IPS DF 6.9 (cell line): ENCODE results near the gene NXF2B.
"Not testable (repeated sequence)": the region's sequence is repeated elsewhere in the genome, so short reads cannot be mapped to it uniquely, and the experiment has no call there.

Experiments
- DNase-seq: peaks from one replicate; pipeline ENCODE4 v3.0.0-alpha.2; 2013; ENCODE audit warnings: low read depth, low spot score
- H3K27ac ChIP-seq: one replicate; pipeline ENCODE4 v1.5.1; 2013; ENCODE audit warnings: low read length, control low read depth
- H3K27me3 ChIP-seq: 2 replicates; pipeline ENCODE4 v1.6.1; 2013; ENCODE audit warnings: mild to moderate bottlenecking, low read length; ENCODE audit not compliant: control insufficient read depth, insufficient read depth
- H3K36me3 ChIP-seq: 2 replicates; pipeline ENCODE4 v1.6.1; 2013; ENCODE audit warnings: low read length; ENCODE audit not compliant: control insufficient read depth, insufficient read depth
- H3K4me1 ChIP-seq: 2 replicates; pipeline ENCODE4 v1.6.1; 2013; ENCODE audit warnings: low read length; ENCODE audit not compliant: control insufficient read depth, insufficient read depth
- H3K4me3 ChIP-seq: 2 replicates; pipeline ENCODE4 v1.5.1; 2013; ENCODE audit warnings: mild to moderate bottlenecking, low read length
- H3K9me3 ChIP-seq: 2 replicates; pipeline ENCODE4 v1.6.1; 2013; ENCODE audit warnings: low read length, inconsistent platforms; ENCODE audit not compliant: control insufficient read depth, insufficient read depth
- WGBS: extraction: QIAGEN DNeasy Blood & Tissue Kit; methylation state at CpG from one replicate; pipeline ENCODE4 v1.1.7; 2013; ENCODE audit warnings: mixed read lengths, missing lambda C conversion rate; ENCODE audit not compliant: insufficient read length, insufficient coverage; 5-methylcytosine and 5-hydroxymethylcytosine counted together

The NXF2B gene

GRCh38 chrX:102439908-102440307, at the start of gene NXF2B:
Gene NXF2B, minus strand, starts transcription at chrX:102440008. Its CDS starts 59,972 bp downstream, at chrX:102380036.
- H3K4me1 ChIP-seq, H3K27ac ChIP-seq, H3K9me3 ChIP-seq, DNase-seq, H3K4me3 ChIP-seq, H3K36me3 ChIP-seq, H3K27me3 ChIP-seq: not testable (repeated sequence)
- no CpG with 5 or more reads among the region's 11 CpGs for WGBS

GRCh38 chrX:102478765-102479164, 39.0 kb upstream of the NXF2B start:
- H3K27me3 ChIP-seq, H3K9me3 ChIP-seq, H3K4me3 ChIP-seq, H3K36me3 ChIP-seq, H3K4me1 ChIP-seq, DNase-seq, H3K27ac ChIP-seq: not testable (repeated sequence)
- no CpG with 5 or more reads among the region's 5 CpGs for WGBS

DNA sequence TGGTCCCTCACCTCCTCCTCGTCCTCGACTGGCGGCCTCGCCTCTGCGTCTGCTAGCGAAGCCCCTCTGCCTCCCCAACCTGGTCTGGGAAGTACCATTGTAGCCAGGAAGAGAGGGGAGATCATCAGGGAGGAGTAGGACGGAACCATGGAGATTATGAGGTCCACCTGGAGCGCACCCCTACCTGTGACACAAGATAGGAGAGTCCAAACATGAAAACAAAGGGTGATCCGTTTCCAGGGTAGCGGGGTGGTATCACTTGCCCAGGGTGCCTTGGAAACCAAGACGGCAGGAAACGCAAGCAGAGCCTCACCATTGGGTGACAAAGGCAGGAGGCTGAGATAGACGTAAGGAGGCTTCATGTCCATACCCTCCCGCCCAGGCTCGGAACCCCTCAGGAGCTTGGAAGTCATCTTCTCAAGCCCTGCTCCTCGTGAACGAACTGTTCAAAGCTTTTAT, 32.0 kb upstream of the NXF2B start, which contains the start of gene TCP11X2:
TSS of gene TCP11X2 (minus strand) at position 51 of the 459 bp plus-strand sequence.
- WGBS = no CpG with 5 or more reads among the region's 17 CpGs
- not testable (repeated sequence) for H3K27ac ChIP-seq

DNA sequence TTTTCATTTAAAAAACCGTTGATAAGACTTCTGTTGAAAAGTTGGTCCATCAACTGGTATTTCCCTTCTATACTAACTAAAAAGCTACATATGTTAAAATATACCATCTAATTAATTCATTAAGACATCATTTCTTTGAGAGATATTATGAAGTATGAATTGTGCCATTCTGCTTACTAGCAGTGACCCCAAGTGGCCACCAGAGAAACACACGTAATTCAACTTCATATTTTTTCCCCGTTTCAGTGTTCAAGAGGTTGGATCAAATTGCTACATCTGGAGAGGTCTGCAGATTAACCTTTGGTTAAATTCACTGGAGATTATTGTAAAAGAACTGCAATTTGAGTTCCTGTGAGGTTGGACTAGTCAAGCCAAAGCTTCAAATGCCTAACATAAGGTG, 30.4 kb upstream of the NXF2B start:
- DNase-seq, H3K27ac ChIP-seq, H3K27me3 ChIP-seq, H3K36me3 ChIP-seq, H3K4me3 ChIP-seq, H3K4me1 ChIP-seq, H3K9me3 ChIP-seq: not testable (repeated sequence)
- no CpG with 5 or more reads among the region's 3 CpGs for WGBS

More for the DNA sequence above, 32.0 kb upstream of the NXF2B start, which contains the start of gene TCP11X2:
- not testable (repeated sequence) for H3K27me3 ChIP-seq, DNase-seq, H3K36me3 ChIP-seq, H3K4me1 ChIP-seq, H3K4me3 ChIP-seq, H3K9me3 ChIP-seq

DNA sequence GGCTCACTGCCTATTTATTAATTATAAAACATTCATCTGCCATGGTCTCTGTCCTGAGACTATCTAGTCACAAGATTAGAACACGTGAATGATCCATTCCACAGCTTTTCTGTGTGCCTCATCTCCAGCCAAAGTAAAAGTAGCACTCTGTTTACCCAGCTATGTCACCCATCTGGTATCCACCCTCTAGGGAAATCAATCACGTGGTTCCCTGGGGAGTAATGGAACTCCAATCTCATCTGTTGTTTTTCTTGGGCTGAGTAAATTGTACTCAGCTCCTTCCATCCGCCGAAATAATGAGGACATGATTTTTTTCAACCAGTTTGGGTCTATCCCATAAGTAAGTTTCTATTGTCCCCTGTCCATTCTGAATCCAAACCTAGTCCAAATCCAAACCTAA, 18.8 kb upstream of the NXF2B start:
- not testable (repeated sequence) for DNase-seq, H3K36me3 ChIP-seq, H3K4me1 ChIP-seq, H3K27ac ChIP-seq, H3K9me3 ChIP-seq, H3K27me3 ChIP-seq, H3K4me3 ChIP-seq
- WGBS = no CpG with 5 or more reads among the region's 4 CpGs

DNA sequence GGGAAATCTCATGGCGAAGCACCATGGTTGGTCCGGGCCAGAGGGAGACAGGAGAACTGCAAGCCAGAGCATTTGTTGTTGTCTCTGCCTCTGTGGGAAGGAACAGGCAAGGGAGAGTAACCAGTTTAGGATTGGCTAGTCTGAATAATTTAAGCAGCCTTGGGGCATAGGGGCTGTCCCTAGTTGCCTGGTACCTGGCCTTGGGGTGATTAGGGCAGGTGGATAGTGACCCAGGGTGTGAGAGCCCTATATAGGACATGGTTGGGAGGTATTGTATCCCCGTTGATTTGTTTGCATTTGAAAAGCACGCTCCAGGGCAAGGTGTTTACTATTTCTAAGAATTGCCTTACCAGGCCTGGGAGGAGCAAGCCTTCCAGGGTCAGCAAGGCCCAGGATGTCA, 25.3 kb downstream of the NXF2B start:
- H3K4me3 ChIP-seq, H3K27me3 ChIP-seq, H3K9me3 ChIP-seq, H3K36me3 ChIP-seq, DNase-seq, H3K4me1 ChIP-seq, H3K27ac ChIP-seq: not testable (repeated sequence)
- no CpG with 5 or more reads among the region's 4 CpGs for WGBS

- DNase-seq = no peak
These were observed 93.9 kb downstream of the NXF2B start for GRCh38 chrX:102345916-102346315.

DNA sequence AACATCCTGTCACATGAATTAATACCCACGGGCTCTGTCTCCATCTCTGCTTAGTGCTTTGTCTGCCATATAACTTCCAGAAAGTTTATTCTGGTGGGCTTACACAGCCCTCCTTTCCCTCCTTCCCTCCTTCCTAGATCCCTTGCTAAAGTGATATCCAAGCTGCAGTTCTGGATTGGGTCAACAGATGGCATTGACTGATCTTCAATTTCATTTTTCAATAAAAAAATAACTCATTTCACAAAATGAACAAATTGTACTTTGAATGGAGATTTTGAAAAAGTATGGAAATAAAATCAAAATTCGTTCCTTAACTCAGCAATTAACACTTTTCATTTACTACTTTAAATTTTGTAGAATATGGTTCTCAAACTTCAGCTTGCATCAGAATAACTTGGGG, 97.9 kb downstream of the NXF2B start:
- no peaks in the 10 kb centered on the region for H3K36me3 ChIP-seq
- H3K27me3 ChIP-seq = no peaks in the 10 kb centered on the region

More at GRCh38 chrX:102345916-102346315, 93.9 kb downstream of the NXF2B start:
- WGBS = no CpG with 5 or more reads among the region's 3 CpGs
- Histone ChIP-seq H3K4me1 (no peaks in the 10 kb centered on the region), H3K27ac (no peak overlapping the region), H3K36me3 (no peaks in the 10 kb centered on the region), H3K27me3 (no peaks in the 10 kb centered on the region), H3K4me3 (no peak overlapping the region), H3K9me3 (no peaks in the 10 kb centered on the region)

GRCh38 chrX:102339312-102340298, 100.2 kb downstream of the NXF2B start:
- no peak overlapping the region for H3K4me3 ChIP-seq
- H3K36me3 ChIP-seq = no peaks in the 10 kb centered on the region
- no peaks in the 10 kb centered on the region for H3K27me3 ChIP-seq
- no peaks in the 10 kb centered on the region for H3K9me3 ChIP-seq
- H3K27ac ChIP-seq = no peak overlapping the region
- DNase-seq = no peak
- no CpG with 5 or more reads among the region's 19 CpGs for WGBS
- no peaks in the 10 kb centered on the region for H3K4me1 ChIP-seq

More for the DNA sequence above, 97.9 kb downstream of the NXF2B start:
- no peaks in the 10 kb centered on the region for H3K4me1 ChIP-seq
- H3K4me3 ChIP-seq = no peak overlapping the region
- H3K9me3 ChIP-seq = no peaks in the 10 kb centered on the region
- H3K27ac ChIP-seq = no peak overlapping the region
- no CpG with 5 or more reads among the region's 2 CpGs for WGBS
- no peak for DNase-seq

- Histone ChIP-seq H3K4me3 (no peak overlapping the region), H3K36me3 (no peaks in the 10 kb centered on the region), H3K27me3 (no peaks in the 10 kb centered on the region), H3K4me1 (no peaks in the 10 kb centered on the region), H3K27ac (no peak overlapping the region), H3K9me3 (no peaks in the 10 kb centered on the region)
- no CpG with 5 or more reads among the region's 4 CpGs for WGBS
- DNase-seq = no peak
These were observed 101.6 kb downstream of the NXF2B start for GRCh38 chrX:102338162-102338561.
